IPS-18c (cell line): ENCODE data around the gene NFIL3.
"Not testable (repeated sequence)": the region's sequence is repeated elsewhere in the genome, so short reads cannot be mapped to it uniquely, and the experiment has no call there.

ENCODE experiments used
- H3K4me3 ChIP-seq: 2 replicates; pipeline ENCODE4 v1.7.0; 2013; ENCODE audit warnings: low read depth, mild to moderate bottlenecking, low read length, moderate library complexity; ENCODE audit not compliant: insufficient read depth
- H3K9me3 ChIP-seq: one replicate; pipeline ENCODE4 v1.6.1; 2013; ENCODE audit warnings: mild to moderate bottlenecking, low read length, moderate library complexity; ENCODE audit not compliant: control insufficient read depth, insufficient read depth

NFIL3 gene

GRCh38 chr9:91378695-91379127, 44.9 kb downstream of the NFIL3 start:
- H3K4me3 ChIP-seq: no peak overlapping the region
- no peaks in the 10 kb centered on the region for H3K9me3 ChIP-seq

- not testable (repeated sequence) for H3K9me3 ChIP-seq, H3K4me3 ChIP-seq
Observed at GRCh38 chr9:91378054-91378453, 45.6 kb downstream of the NFIL3 start.

- no peak overlapping the region for H3K4me3 ChIP-seq
Observed at GRCh38 chr9:91376239-91376638, 47.4 kb downstream of the NFIL3 start.

GRCh38 chr9:91374939-91375338, 48.7 kb downstream of the NFIL3 start:
- Histone ChIP-seq H3K4me3 (no peak overlapping the region), H3K9me3 (no peaks in the 10 kb centered on the region)

More at GRCh38 chr9:91376239-91376638, 47.4 kb downstream of the NFIL3 start:
- no peaks in the 10 kb centered on the region for H3K9me3 ChIP-seq

GRCh38 chr9:91371894-91372293, 51.7 kb downstream of the NFIL3 start:
- Histone ChIP-seq H3K9me3 (no peaks in the 10 kb centered on the region), H3K4me3 (no peak overlapping the region)

- not testable (repeated sequence) for H3K4me3 ChIP-seq, H3K9me3 ChIP-seq
Observed at GRCh38 chr9:91370006-91370405, 53.6 kb downstream of the NFIL3 start.

- Histone ChIP-seq H3K4me3 (no peak overlapping the region), H3K9me3 (peaks cover 3% of the 10 kb centered on the region)
Observed at GRCh38 chr9:91364702-91365101, 58.9 kb downstream of the NFIL3 start.

GRCh38 chr9:91364005-91364404, 59.6 kb downstream of the NFIL3 start:
- H3K9me3 ChIP-seq: peaks cover 3% of the 10 kb centered on the region
- H3K4me3 ChIP-seq: no peak overlapping the region

- Histone ChIP-seq H3K4me3 (no peak overlapping the region), H3K9me3 (peaks cover 3% of the 10 kb centered on the region)
Observed at GRCh38 chr9:91362051-91362611, 61.5 kb downstream of the NFIL3 start.

- H3K4me3 ChIP-seq: peak within 1 kb of the TSS; percentile 94
- peaks cover 3% of the 10 kb centered on the region for H3K9me3 ChIP-seq
Observed at GRCh38 chr9:91361291-91362050, 62.2 kb downstream of the NFIL3 start, which contains the start of gene AUH. Gene AUH, minus strand, starts transcription at chr9:91361918. Its CDS starts 29 bp downstream, at chr9:91361889.

GRCh38 chr9:91360551-91361290, 62.9 kb downstream of the NFIL3 start:
- H3K4me3 ChIP-seq: peak overlapping the region; percentile 94
- H3K9me3 ChIP-seq: peaks cover 3% of the 10 kb centered on the region

GRCh38 chr9:91359734-91360470, 63.7 kb downstream of the NFIL3 start:
- Histone ChIP-seq H3K9me3 (peaks cover 3% of the 10 kb centered on the region), H3K4me3 (peak overlapping the region; percentile 34; the same call in 1 of the 2 replicates)

GRCh38 chr9:91359083-91359482, 64.5 kb downstream of the NFIL3 start:
- Histone ChIP-seq H3K9me3 (no peaks in the 10 kb centered on the region), H3K4me3 (no peak overlapping the region)
